Endothelial cell of umbilical vein (primary cell): Measurements from ENCODE around the gene ADRB2. TPM values are rescaled to one million over a fixed set of nuclear protein-coding genes. Genes with fewer than 3 reads are reported as not detected.

Experiments used
- BruUV-seq: library from RNA; stranded (reverse); fragments of 400-500 nt; replicated peaks from 2 replicates; lab custom pipeline; 2021; lab: Mats Ljungman, UMichigan
- CTCF ChIA-PET: fragments of 300-600, 350-600 bp; sonication (Branson Sonifier 250); formaldehyde crosslinking; loops from one replicate; lab custom pipeline; 2021; ENCODE audit warnings: antibody characterized with exemption, inconsistent platforms; lab: Charles Lee
- POLR2A ChIA-PET: fragments of 300-600, 350-600 bp; sonication (Branson Sonifier 250); formaldehyde crosslinking; loops from one replicate; lab custom pipeline; 2021; ENCODE audit warnings: antibody characterized with exemption, inconsistent platforms; lab: Charles Lee
- DNase-seq: peaks from one replicate; pipeline ENCODE4 v3.0.0-alpha.2; 2011; ENCODE audit warnings: low read depth, low spot score
- FAIRE-seq: peaks from 2 replicates; lab custom pipeline; 2011; peaks lifted over from hg19 to GRCh38; lab: Jason Lieb, UNC
- H2AFZ ChIP-seq: 2 replicates; pipeline ENCODE4 v1.6.0; 2012; ENCODE audit warnings: low read depth, low read length, control low read depth, inconsistent platforms
- H3K27ac ChIP-seq: 2 replicates; pipeline ENCODE4 v1.5.1; 2011; ENCODE audit warnings: low read depth, mild to moderate bottlenecking, control low read depth, low read length, moderate library complexity; ENCODE audit not compliant: insufficient read depth
- H3K27me3 ChIP-seq, 2 experiments: 2 replicates each; pipeline versions ENCODE4 v1.6.0 to v1.6.1; 2011; ENCODE audit warnings: low read length in 2 of 2, mixed read lengths in 1 of 2; ENCODE audit not compliant: control insufficient read depth in 2 of 2, insufficient read depth in 2 of 2
- H3K36me3 ChIP-seq, 2 experiments: 2 replicates in 1 of 2; 3 replicates in 1 of 2; pipeline ENCODE4 v1.5.1; 2011; ENCODE audit warnings: low read length in 2 of 2, mild to moderate bottlenecking in 1 of 2, moderate library complexity in 1 of 2; ENCODE audit not compliant: control insufficient read depth in 2 of 2, insufficient read depth in 2 of 2; ENCODE audit errors: extremely low read depth in 1 of 2
- H3K4me1 ChIP-seq: 3 replicates; pipeline ENCODE4 v1.5.1; 2011; ENCODE audit warnings: mild to moderate bottlenecking, low read length; ENCODE audit not compliant: control insufficient read depth, insufficient read depth; ENCODE audit errors: extremely low read depth
- H3K4me2 ChIP-seq: 2 replicates; pipeline ENCODE4 v1.6.1; 2011; ENCODE audit warnings: low read length, control low read depth, mixed read lengths; ENCODE audit not compliant: insufficient read depth
- H3K4me3 ChIP-seq, 3 experiments: fragments of 200-600 bp in 1 of 3; sonication (generic), shearing (Covaris generic) in 1 of 3; replicated peaks in 1 of 3; 2 replicates each; pipeline ENCODE4 v1.5.1; 2011 to 2016; ENCODE audit warnings: control low read depth in 3 of 3, low read length in 3 of 3, mild to moderate bottlenecking in 2 of 3, inconsistent platforms in 1 of 3, low read depth in 1 of 3, moderate library complexity in 1 of 3; ENCODE audit not compliant: insufficient read depth in 1 of 3
- H3K79me2 ChIP-seq: 2 replicates; pipeline ENCODE4 v1.6.0; 2012; ENCODE audit warnings: low read length, inconsistent platforms; ENCODE audit not compliant: control insufficient read depth, insufficient read depth
- H3K9ac ChIP-seq: replicated peaks from 2 replicates; pipeline ENCODE3; 2011; ENCODE audit warnings: low read length, control low read depth; ENCODE audit not compliant: insufficient read depth; ENCODE audit errors: extremely low read depth
- H3K9me1 ChIP-seq: replicated peaks from 3 replicates; pipeline ENCODE4 v1.6.0; 2011; ENCODE audit warnings: mild to moderate bottlenecking, low read length; ENCODE audit not compliant: control insufficient read depth, insufficient read depth; ENCODE audit errors: extremely low read depth
- H3K9me3 ChIP-seq: replicated peaks from 2 replicates; pipeline ENCODE4 v1.5.1; 2012; ENCODE audit warnings: low read length, inconsistent platforms; ENCODE audit not compliant: control insufficient read depth, insufficient read depth
- H4K20me1 ChIP-seq: replicated peaks from 2 replicates; pipeline ENCODE3; 2011; ENCODE audit warnings: mild to moderate bottlenecking, low read length; ENCODE audit not compliant: control insufficient read depth, insufficient read depth; ENCODE audit errors: extremely low read depth
- CTCF ChIP-seq, 2 donors: IDR thresholded peaks; 1 replicate in 1 of 2; 2 replicates in 1 of 2; pipeline ENCODE4 v1.5.1; 2011; ENCODE audit warnings: low read length in 2 of 2, mild to moderate bottlenecking in 2 of 2, moderate library complexity in 2 of 2, control low read depth in 1 of 2, inconsistent platforms in 1 of 2, low read depth in 1 of 2; ENCODE audit not compliant: insufficient read depth in 1 of 2; ENCODE audit errors: extremely low read depth in 1 of 2
- EZH2 ChIP-seq: IDR thresholded peaks from 2 replicates; pipeline ENCODE4 v1.6.1; 2012; ENCODE audit warnings: borderline replicate concordance, low read depth, mild to moderate bottlenecking, moderate library complexity, low read length, inconsistent platforms; ENCODE audit not compliant: severe bottlenecking
- FOS ChIP-seq: IDR thresholded peaks from 2 replicates; pipeline ENCODE4 v1.6.1; 2011; ENCODE audit warnings: mild to moderate bottlenecking, low read length, moderate library complexity, borderline replicate concordance; ENCODE audit not compliant: insufficient read depth
- GATA2 ChIP-seq: IDR thresholded peaks from 2 replicates; pipeline ENCODE4 v1.7.0; 2011; ENCODE audit warnings: low read depth, mild to moderate bottlenecking, moderate library complexity, mixed read lengths, low read length; ENCODE audit not compliant: insufficient read length, insufficient read depth
- JUN ChIP-seq: IDR thresholded peaks from 2 replicates; pipeline ENCODE4 v1.6.1; 2011; ENCODE audit warnings: borderline replicate concordance, low read depth; ENCODE audit not compliant: insufficient read length, insufficient read depth
- POLR2A ChIP-seq: IDR thresholded peaks from 2 replicates; pipeline ENCODE4 v1.6.1; 2012; ENCODE audit warnings: low read depth, mild to moderate bottlenecking, control low read depth, low read length
- POLR2AphosphoS5 ChIP-seq: IDR thresholded peaks from 2 replicates; pipeline ENCODE4 v1.6.1; 2012; ENCODE audit warnings: low read depth, mild to moderate bottlenecking, control low read depth, low read length, moderate library complexity; ENCODE audit not compliant: insufficient read depth
- dilution Hi-C: fragments of 300-500 bp; cut with MboI; formaldehyde crosslinking; loops from one replicate; pipeline ENCODE4 v1.15.0; 2019; ENCODE audit warnings: low sequenced_read_pairs; ENCODE audit not compliant: extremely low pct_ligation_motif_present
- intact Hi-C: fragments of 100-400 bp; cut with micrococcal nuclease; formaldehyde crosslinking; loops from one replicate; pipeline ENCODE4 v1.10.0; 2022
- polyA plus RNA-seq, 4 experiments: library from polyadenylated mRNA; depleted of rRNA in 3 of 4; stranded (reverse) in 3 of 4; unstranded in 1 of 4; fragments of >200 nt; gene quantifications; 2 replicates each; pipeline versions ENCODE4 v1.2.1 to v1.2.3, GENCODE V29; 2011 to 2012; ENCODE audit warnings: missing spikeins in 1 of 4
- total RNA-seq: library from RNA; stranded (reverse); gene quantifications from 2 replicates; pipeline ENCODE4 v1.2.3, GENCODE V29; 2021

Gene ADRB2
- total and polyA plus RNA-seq, 2 donors (not counting 3 experiments of a cell fraction or from before 2014, with no cell fraction given): 0.86 to 0.88 TPM

GRCh38 chr5:148842161-148842560 lies 15.8 kb downstream of the ADRB2 start:
- Histone ChIP-seq H3K9me1 (no peaks in the 10 kb centered on the region), H3K4me3 (no peak overlapping the region), H3K27me3 (no peaks in the 10 kb centered on the region), H3K27ac (no peak overlapping the region), H4K20me1 (no peaks in the 10 kb centered on the region), H3K4me2 (no peak overlapping the region), H3K4me1 (peaks cover 13% of the 10 kb centered on the region), H3K9ac (no peak overlapping the region), H3K9me3 (no peaks in the 10 kb centered on the region), H2AFZ (no peak overlapping the region), H3K36me3 (no peaks in the 10 kb centered on the region), H3K79me2 (no peaks in the 10 kb centered on the region)
- FAIRE-seq (no peak), DNase-seq (no peak)
- dilution Hi-C loops (no loop called here), intact Hi-C loops (no loop called here)
- BruUV-seq: no TSS peak
- CTCF ChIA-PET: interaction anchor here (1.0 to 1.5 kb wide), 4 partner anchors 14 to 273 kb away, joined by 3 to 10 read pairs (median 4); no protein-coding TSS in a partner anchor
- POLR2A ChIA-PET: no interaction called here
- TF ChIP-seq CTCF (IDR thresholded peaks at IDR 0.05; ENCODE audit: extremely low read depth in 1 of 2, insufficient read depth in 1 of 2, low read depth in 1 of 2, low read length in 2 of 2): no peak

GRCh38 chr5:148843510-148844318 lies 17.3 kb downstream of the ADRB2 start:
- no peak for FAIRE-seq
- H4K20me1 ChIP-seq: no peaks in the 10 kb centered on the region
- intact Hi-C loops (no loop called here), dilution Hi-C loops (no loop called here)
- H3K4me2 ChIP-seq: no peak overlapping the region
- no peaks in the 10 kb centered on the region for H3K79me2 ChIP-seq
- no peaks in the 10 kb centered on the region for H3K27me3 ChIP-seq
- H3K4me3 ChIP-seq: no peak overlapping the region
- TF ChIP-seq POLR2AphosphoS5 (no peak), CTCF (IDR thresholded peaks at IDR 0.05; ENCODE audit: extremely low read depth in 1 of 2, insufficient read depth in 1 of 2, low read depth in 1 of 2, low read length in 2 of 2) (no peak), EZH2 (no peak), JUN (no peak), GATA2 (no peak), POLR2A (no peak), FOS (peak; percentile 70)
- ChIA-PET POLR2A (no interaction called here), CTCF (interaction anchor here (1.6 to 2.1 kb wide), 2 partner anchors 20 to 102 kb away, joined by 4 to 5 read pairs; no protein-coding TSS in a partner anchor)
- H3K36me3 ChIP-seq: no peaks in the 10 kb centered on the region
- DNase-seq: peak; percentile 12
- peak overlapping the region; percentile 6 for H2AFZ ChIP-seq
- H3K9ac ChIP-seq: no peak overlapping the region
- no peak overlapping the region for H3K27ac ChIP-seq
- no peaks in the 10 kb centered on the region for H3K9me1 ChIP-seq
- peaks cover 13% of the 10 kb centered on the region for H3K4me1 ChIP-seq
- H3K9me3 ChIP-seq: no peaks in the 10 kb centered on the region
- BruUV-seq: no TSS peak
